NCI-H510A treated with DMSO at 0.1 percent for 48 hours (cell line): ENCODE results near the gene YPEL2.
A peak's percentile ranks its signal among the peaks of the same experiment; 100 is the strongest.

Source experiments
- DNase-seq: peaks from one replicate; lab custom pipeline; 2025; lab: John Stamatoyannopoulos, UW

The YPEL2 gene

DNA sequence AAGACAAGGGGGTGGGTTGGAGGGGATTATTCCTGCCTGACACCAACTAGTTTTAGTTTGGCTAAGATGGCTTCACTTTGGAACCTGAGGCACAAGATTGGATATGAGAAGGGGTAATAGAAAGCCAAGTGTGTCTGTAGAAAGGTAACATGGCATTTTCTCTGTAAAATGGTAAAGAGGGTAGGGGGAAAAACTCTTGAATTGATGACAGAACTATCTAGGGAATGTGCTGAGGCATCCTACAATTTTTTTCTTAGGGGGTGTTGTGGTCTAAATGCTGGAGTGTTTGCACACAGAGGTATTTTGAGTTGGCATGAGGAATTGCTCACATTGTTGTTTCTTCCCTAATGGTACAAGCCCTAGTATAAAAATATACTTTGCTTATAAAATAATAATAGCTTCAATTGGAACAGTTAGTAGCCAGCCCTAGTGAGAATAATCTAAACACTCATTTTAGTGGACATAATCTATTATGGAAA is 25.8 kb downstream of the YPEL2 start:
- DNase-seq = no peak

DNA sequence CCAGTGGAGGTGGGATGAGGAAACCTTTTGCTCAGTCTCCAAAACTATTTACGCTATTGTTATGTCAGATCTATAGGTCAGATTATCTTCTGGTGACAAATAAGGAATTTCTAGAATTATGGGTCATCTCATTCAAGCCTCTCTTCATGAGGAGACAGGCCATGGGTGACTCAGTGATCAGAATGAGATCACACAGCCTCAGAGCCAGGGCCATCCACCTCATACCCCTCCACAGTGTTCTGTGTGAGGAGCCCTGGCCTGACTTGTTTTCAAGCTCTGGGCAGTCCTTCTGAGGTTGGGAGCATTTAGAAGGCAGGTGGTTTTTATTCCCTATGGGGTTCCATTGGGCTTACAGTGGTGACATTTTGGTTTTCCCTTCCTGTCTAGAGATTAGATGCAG is 26.5 kb downstream of the YPEL2 start:
- DNase-seq = no peak

DNA sequence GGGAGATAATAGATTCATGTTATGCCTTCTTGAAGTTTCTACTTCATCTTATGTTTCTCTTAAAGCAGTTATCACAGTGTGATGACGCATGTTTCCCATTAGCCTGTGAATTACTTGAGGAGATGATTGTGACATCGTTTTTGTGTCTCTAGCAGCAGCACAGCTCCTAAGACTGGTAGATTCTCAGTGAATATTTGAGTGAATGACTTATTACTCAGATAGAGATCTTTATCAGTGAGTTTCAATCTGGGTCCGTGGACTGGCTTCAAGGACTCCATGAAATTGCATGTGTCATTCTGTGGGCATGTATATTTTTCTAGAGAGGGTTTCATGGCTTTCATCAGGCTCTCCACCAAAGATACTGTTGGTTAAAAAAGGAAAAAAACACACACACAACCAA is 29.9 kb downstream of the YPEL2 start:
- no peak for DNase-seq

DNA sequence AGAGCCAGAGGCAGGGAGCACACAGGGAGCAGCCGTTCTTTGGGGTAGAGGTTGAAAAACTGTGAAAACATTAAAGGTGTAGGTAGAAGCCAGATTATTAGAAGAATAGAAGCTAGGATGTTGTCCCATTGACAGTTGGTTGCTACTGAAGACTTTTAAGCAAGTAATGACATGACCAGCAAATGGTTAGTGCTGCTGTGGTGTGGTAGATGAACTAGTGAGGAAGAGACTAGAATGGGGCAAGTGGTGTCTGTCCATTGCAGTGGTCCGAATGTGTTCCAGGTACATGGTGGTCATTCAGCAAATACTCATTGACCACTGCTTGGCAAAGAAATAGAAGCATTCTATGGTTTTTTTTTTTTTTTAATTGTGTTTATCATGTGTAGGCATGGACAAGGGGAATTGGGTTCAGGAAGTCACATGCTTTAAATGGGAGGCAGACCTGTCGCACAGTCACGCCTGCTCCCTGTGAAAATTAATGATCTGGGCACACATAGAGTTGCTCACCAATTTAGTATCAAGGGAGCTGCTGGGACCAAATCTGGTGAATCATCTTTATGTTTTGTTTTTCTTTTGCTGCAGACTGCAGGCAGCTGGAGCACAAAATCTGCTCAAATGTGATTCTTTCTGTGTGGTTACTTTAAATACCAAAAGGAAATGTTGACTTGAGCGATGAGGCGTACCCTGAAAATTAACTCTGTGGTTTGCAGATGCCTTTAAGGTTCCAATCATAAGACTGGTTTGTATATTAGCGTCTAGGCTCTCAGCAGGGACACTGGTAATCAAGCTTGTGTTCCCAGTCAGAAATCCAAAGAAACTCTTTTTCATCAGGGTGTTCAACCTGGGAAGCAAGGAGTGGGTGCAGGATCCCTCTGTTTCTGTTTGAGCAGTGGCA is 30.7 kb downstream of the YPEL2 start:
- peak; percentile 25 for DNase-seq

DNA sequence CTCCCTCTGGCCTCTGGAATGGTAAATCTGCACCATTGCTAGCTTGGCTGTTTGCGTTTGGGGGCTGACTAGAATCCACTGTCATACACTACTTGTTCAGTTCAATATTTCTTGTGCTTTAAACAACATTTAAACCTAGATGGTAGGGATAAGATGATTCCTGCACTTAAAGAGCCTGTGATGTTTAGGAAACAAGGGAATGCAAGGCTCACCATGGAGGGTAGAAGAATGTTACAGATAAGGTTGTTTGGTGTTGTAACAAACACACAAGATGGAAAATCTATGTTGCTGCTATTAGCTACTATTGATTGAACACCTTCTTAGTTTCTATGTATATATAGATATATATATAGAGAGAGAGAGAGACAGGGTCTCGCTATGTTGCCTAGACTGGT is 31.4 kb downstream of the YPEL2 start:
- DNase-seq = no peak

DNA sequence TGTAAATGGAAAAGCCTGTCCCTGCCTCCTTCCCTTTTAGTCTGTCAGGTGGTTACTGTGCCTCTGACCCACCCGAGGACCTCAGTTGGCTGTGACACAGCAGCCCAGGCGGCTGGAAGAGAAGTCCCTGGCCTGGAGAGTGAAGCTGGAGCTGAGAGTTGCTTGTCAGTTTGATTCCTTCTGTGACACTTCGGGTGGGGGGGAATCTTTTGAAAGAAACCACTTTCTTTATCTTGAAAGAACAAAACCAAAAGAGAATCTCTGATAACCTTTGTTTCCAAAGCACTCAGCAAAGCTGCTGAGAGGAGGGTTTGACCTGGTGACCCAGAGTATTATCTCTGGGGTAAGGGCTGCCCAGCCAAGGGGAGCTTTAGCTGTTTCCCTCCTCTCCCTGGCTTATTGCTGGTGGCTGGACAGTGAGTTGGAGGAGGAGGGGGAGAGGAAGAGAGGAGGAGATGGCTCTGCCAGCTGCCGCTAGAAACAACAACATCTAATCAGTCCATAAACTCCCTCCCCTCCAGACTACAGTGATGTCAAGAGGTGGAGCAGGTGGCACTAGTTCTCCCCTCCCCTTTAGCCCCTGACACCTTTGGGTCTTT is 34.0 kb downstream of the YPEL2 start:
- peak; percentile 89 for DNase-seq

DNA sequence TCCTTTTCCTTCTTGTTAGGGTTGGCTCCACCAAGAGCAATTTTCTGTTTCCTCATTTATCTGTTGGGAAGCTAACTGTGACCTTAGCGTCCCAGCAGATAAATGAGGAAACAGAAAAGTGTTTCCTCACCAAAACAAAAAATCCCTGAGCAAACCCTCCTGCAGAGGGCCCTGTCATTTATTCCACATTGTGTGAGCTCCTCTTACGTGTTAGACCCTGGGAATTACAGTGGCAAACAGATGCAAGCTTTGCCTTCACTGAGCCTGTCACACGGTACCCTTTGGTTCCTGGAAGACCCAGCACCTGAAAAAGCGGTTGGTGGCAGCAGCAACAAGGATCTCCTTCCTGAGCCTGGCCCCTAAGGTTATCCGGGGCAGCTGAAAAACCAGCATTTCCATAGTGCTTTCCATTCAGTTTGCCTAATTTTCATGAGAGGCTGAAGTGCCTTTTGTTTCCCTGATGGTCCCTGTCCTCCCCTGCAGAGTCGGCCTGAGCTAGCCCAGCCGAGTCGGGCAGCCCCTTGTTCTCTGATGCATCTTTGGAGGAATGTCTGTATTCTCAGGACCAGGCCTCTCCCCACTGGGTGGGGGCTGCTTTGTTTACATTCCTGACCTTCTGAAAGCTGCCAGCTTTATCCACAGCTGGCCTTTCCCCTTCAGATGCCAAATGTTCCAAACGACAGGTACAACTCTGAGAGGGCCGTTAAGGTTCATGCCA is 34.7 kb downstream of the YPEL2 start:
- peak; percentile 63 for DNase-seq

DNA sequence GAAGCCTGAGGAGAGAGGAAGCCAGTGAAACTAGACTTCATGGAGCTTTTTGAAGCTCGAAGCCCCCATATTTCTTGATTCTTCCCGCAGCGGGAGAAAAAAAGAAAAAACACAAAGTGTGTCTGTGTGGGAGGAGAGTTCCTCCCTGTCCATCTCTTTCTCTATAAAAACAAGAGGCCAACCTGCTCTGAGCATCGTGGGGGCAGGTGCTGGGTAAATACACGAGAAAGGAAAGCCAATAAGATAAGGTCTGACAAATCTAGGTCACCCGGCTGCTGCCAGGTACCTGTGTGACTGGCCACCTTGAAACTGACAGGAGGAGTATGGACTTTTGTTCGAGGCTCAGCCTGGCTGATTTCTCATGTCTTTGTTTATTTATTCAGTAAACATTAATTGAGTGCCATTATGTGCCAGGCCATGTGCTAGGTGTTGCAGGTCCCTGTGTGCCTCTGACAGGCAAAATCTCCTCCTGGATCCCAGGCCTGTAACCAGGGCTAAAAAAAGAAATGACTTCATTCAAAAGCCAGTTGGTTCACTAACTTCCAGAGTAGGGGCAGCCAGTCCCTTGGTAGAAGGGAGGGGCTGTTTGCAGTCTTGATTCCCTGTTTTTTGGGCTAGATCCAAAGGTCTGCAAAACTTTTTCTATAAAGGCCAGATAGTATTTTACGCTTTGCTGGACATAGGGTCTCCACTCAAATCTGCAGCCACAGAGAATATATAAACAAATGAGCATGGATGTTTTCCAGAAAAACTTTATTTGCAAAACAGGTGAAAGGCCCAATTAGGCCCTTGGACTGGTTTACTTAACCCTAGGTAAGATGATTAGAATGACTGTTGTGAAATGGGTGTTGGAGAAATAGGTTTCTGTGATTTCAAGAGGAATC is 35.6 kb downstream of the YPEL2 start:
- peak; percentile 96 for DNase-seq

DNA sequence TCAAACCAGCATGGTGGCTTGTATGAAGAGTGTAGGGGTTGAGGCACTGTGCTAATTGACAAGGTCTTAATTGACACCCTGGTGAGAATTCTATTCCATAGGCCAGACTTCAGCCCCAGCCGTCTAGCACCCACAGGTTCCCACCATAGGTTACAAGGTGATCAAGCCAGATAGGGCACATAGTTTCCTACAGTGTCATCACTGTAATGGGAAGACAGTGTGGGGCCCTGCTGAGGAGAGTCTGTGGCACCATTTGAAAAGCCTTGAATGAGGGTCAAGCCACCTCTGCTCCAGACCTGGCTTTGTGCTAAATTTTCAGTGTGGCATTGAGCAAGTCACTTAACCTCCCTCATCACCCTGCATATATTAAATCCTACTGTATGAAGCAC is 36.2 kb downstream of the YPEL2 start:
- no peak for DNase-seq

DNA sequence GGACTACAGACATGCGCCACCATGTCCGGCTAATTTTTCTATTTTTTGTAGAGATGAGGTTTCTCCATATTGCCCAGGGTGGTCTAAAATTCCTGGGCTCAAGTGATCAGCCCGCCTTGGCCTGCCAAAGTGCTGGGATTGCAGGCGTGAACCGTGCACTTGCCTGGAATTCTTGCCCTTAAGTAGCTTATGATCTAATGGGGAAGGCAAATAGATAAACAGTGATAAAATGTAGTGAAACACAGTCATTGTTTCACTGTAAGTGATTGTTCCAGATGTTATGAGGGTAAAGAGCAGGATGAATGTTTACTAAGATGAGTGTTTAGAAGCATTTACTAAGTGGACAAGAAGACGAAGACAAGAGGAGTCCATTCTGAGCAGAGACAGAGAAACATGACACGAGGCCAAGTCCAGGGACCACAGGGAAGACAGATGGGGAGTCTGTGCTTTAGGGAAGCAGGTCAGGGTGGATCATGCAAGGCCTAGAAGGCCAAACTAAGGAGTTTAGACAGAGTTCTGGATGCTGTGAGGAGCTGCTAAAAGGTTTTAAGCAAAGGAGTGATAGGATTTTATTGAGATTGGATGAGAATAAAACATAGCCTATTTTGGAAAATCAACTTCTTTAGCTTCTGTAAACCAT is 36.9 kb downstream of the YPEL2 start:
- DNase-seq = peak; percentile 45

DNA sequence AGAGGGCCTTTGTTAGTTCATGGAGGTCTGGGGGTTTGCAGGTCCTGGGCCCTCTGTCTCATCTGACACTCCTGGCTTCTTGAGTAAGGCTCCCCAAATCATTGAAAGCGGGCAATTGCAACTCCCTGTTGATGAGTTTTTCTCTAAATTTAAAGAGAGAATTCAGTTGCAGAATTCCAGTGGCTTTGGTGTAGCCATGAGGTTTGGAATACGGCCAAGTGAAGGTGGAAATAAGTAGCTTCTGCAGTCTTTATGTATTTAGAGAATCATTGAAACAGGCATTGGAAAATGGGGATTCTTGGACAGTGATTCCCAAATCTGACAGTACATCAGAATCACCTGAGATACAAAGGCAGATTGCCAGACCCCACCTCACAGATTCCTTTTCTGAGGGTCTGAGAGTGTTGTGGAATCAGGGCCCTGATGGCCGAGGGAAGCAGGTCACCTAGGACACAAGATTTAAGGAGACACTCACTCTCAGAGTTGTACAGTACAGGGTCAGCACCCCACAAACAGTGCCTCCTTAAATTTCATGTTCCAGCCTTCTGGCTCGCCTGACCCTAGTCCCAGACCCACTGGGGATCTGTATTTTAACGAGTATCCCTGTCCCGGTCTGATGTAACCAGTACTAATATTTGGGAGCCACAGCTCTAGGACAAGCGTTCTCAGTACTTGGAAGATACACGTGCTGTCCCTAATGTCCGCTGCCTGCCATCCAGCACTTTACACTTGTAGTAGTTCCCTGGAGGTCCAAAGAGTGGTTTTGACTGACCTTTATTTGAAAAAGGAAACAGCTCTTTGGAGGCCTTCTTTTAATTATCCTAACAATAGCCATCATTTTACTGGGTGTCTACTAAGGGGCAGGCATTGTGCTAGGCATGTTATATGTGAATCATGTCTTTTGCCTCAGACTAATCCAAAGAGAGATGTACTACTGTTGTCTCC is 37.8 kb downstream of the YPEL2 start:
- no peak for DNase-seq

DNA sequence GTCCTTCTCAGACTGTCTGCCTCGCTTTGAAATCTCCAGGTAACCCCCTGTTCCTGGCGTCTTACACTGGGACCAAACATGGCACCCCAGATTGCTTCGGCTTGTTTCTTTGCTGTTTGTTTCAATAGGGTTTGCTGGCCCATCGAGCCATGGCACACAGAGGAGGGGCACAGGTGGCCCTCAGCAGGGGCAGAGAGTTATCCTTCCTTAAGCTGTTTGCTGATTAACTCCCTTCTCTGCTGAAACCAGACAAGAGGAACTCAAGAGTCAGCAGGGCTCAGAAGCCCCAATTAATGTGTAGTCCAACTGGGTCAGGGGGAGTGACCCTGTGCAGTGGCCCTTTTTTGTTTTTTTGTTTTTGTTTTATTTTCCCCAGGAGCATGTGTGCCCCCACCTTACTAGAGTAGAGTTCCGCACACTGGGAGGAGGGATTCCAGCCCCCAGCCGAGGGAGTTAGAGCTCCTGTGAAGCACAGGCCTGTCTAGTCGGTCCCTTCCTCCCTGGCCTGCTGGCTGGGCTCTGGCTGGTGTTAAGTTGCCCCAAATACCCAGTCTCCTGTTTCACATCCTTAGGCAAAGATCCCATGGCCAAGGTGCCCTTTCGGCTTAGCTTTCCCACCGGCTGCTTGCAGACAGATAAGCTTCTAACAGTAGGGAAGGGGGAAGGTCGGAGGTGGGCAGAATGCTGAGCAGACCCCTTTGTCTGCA is 39.3 kb downstream of the YPEL2 start:
- DNase-seq = no peak

DNA sequence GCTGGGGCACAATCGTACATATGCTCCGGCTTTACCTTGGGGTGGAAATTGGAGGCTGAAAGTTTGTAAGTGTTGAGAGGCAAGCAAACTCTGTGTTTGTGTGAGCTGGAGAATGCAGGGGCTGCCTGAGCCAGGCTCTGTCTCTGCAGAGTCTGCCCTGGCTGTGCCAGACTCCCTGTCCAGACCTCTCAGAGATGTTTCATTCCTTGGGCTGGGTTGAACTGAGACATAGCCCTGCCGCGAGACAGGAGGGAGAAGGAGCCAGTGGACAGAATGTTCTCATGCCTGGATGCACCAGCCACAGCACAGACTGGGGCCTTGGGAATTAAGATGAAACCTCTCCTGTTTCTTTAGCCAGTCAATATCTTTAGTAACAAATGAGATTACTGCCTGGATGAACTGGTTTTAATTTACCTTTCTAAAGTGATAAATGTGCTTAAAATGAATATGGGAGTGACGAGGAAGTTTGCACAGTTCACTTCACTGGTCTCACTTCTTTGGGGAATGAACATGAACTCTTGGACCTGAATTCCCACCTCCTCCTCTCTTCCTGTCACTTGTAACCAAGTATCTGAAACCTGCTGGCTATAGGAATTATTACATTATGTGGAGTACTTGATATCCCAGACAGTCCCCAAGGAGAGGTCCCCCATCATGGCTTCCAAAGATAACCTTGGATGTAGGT is 40.1 kb downstream of the YPEL2 start:
- DNase-seq = no peak

DNA sequence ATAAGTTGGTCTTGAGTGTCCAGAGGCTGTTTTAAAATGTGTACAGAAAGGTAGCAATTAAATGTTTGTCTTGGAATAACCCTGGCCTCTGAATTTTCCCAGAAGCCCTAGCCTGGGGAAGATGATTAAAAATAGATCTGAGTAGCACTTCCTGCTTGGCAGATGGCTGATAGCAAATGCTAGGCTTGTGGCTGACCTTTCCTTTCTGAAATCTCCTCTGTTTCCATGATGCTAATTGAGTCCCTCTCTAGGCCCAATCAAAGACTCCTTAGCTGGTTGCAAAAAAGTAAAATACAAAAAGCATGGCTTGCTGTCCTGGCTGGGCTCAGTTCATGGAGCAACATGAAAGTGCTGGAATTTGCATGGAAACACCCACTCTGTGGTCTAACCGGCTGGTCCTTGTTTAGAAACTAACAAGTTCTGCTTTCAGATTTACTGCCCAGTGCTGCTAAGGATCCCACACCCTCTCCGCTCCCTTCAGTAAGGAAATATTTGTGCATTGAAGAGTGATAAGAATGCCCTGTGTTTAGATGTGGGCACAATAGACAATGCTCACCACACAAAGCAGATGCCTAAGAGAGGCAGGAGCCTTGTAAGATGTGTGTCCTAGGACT is 40.8 kb downstream of the YPEL2 start:
- DNase-seq = no peak

DNA sequence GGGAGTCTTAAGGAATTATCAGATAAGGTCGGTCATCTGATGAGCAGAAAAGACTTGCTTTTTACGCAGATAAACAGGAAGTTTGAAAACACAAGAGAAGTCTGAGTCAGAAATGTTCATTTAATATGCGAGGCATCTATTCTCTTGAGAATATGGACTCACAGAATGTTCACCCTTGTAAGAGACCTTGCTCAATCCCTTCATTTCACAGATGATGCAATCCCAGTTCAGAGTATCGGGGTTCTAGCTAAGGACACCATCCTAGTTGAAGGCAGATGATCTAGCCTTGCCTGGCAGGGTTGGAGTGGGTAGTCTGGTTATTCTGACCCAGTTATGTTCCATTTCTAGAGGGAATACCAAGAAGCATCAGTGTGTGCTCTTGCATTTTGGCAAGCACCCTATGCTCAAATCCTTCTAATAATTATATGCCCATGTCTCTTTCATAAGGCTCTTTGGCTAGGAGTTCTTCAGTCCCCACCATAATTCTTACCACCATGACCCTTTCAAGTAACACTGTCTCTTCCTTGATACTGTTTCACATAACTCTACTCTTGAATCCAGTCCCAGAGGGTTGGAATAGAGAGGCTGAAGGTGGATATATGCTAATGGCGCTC is 42.5 kb downstream of the YPEL2 start:
- DNase-seq = no peak

DNA sequence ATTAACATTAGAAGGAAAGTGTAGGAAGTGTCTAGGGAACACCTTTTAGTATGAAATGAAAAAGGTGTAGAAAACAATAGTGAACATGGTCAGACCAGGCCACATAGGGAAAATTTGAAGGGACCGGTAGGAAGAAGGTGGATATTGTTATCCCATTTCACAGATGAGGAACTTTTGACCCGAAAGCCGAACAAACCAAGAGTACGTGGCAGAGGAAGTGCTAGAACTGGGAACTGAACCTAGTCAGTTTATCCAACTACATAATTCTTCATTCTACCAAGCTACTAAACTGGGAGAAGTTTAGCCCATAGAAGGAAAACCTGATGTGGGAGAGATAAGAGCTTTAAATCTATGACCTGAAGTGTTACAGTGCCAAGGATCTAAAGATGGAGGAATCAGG is 43.2 kb downstream of the YPEL2 start:
- no peak for DNase-seq

DNA sequence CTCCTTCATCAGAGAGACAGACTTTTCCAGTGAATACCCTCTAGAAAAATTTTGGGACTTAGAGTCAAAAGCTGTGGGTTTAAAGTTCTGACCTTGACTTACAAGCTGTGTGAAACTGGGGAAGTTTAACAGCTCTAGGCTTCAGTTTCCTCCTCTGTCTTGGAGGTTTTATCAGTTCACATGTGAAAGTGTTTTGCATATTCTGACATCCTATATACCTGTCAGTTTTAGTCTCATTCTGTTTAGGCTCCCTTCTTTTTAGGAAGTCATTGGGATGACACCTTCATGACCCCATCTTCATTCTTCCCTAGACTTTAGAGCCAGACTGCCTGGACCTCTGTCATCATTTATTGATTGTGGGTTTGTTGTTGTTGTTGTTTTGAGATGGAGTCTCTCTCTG is 44.4 kb downstream of the YPEL2 start:
- no peak for DNase-seq

DNA sequence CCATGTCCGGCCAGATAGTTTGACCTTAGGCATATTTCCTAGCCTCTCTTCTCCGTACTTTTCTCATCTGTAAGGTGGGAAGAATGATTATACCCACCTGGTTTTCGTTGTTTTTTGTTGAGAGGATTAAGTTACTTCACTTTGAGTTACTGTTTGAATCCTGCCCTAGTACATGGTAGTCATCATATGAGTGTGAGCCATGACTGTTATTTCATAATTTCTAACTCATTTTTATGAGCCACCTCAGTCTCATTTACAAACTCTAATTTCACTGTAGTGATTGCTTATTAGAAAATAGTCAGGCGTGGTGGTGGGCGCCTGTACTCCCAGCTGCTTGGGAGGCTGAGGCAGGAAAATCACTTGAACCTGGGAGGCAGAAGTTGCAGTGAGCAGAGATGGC is 45.1 kb downstream of the YPEL2 start:
- DNase-seq = no peak
